WTC11 (cell line): ENCODE data around the gene SIGMAR1. TPM values are rescaled to one million over a fixed set of nuclear protein-coding genes. Genes with fewer than 3 reads are reported as not detected.

ENCODE experiments used
- ATAC-seq: fragments of 200-7000 bp; cut with Tn5 transposase; 2 replicates; pipeline ENCODE4 v1.10.0; 2021; ENCODE audit warnings: mild to moderate bottlenecking, moderate library complexity
- CTCF ChIA-PET: fragments of 300-600 bp; sonication (Branson Sonifier 250); formaldehyde crosslinking; loops from one replicate; lab custom pipeline; 2021; ENCODE audit warnings: antibody characterized with exemption; lab: Charles Lee
- POLR2A ChIA-PET: fragments of 350-600 bp; sonication (Branson Sonifier 250); formaldehyde crosslinking; loops from one replicate; lab custom pipeline; 2021; ENCODE audit warnings: antibody characterized with exemption; lab: Charles Lee
- DNase-seq: peaks from one replicate; pipeline ENCODE4 v3.0.0; 2021; ENCODE audit warnings: low spot score
- H3K27ac Mint-ChIP-seq: 2 replicates; pipeline ENCODE4 v1.8.0; 2021; ENCODE audit warnings: mixed read lengths
- H3K27me3 Mint-ChIP-seq: 2 replicates; pipeline ENCODE4 v1.8.0; 2021; ENCODE audit warnings: low read depth, mild to moderate bottlenecking, moderate library complexity, mixed read lengths
- H3K36me3 Mint-ChIP-seq: 2 replicates; pipeline ENCODE4 v1.8.0; 2021; ENCODE audit warnings: mixed read lengths
- H3K4me1 Mint-ChIP-seq: 2 replicates; pipeline ENCODE4 v1.8.0; 2022; ENCODE audit warnings: mixed read lengths
- H3K4me3 Mint-ChIP-seq: 2 replicates; pipeline ENCODE4 v1.8.0; 2021; ENCODE audit warnings: mild to moderate bottlenecking, moderate library complexity, mixed read lengths
- H3K9me3 Mint-ChIP-seq: 2 replicates; pipeline ENCODE4 v1.8.0; 2021; ENCODE audit warnings: mixed read lengths
- ATF1 ChIP-seq: sonication (generic); formaldehyde crosslinking; IDR thresholded peaks from 2 replicates; pipeline ENCODE4 v1.8.1; 2023; ENCODE audit warnings: mild to moderate bottlenecking, moderate library complexity, missing genetic modification reagents
- ELF4 ChIP-seq: sonication (generic); formaldehyde crosslinking; IDR thresholded peaks from 2 replicates; pipeline ENCODE4 v1.8.1; 2022; ENCODE audit warnings: low read depth, mild to moderate bottlenecking, moderate library complexity, missing genetic modification reagents
- EMX1 ChIP-seq: fragments of 250-450 bp; sonication (Bioruptor Pico); IDR thresholded peaks from 2 replicates; pipeline ENCODE4 v1.8.0; 2021; ENCODE audit warnings: mild to moderate bottlenecking
- ERG ChIP-seq: fragments of 250-450 bp; sonication (Bioruptor Pico); IDR thresholded peaks from 2 replicates; pipeline ENCODE4 v1.8.0; 2021; ENCODE audit warnings: mild to moderate bottlenecking
- ETV6 ChIP-seq: sonication (generic); formaldehyde crosslinking; IDR thresholded peaks from 2 replicates; pipeline ENCODE4 v1.8.1; 2022; ENCODE audit warnings: mild to moderate bottlenecking, missing genetic modification reagents
- FOXJ3 ChIP-seq: sonication (generic); formaldehyde crosslinking; IDR thresholded peaks from 2 replicates; pipeline ENCODE4 v1.9.0; 2021; ENCODE audit warnings: missing genetic modification reagents, mild to moderate bottlenecking, borderline replicate concordance
- FOXK1 ChIP-seq: sonication (generic); formaldehyde crosslinking; IDR thresholded peaks from 2 replicates; pipeline ENCODE4 v1.8.0; 2022; ENCODE audit warnings: mild to moderate bottlenecking, moderate library complexity, missing genetic modification reagents
- GABPB1 ChIP-seq: sonication (generic); formaldehyde crosslinking; IDR thresholded peaks from 2 replicates; pipeline ENCODE4 v1.8.1; 2023; ENCODE audit warnings: mild to moderate bottlenecking, missing genetic modification reagents
- HMGA2 ChIP-seq: fragments of 250-450 bp; sonication (Bioruptor Pico); IDR thresholded peaks from 2 replicates; pipeline ENCODE4 v1.4.0; 2021; ENCODE audit warnings: mild to moderate bottlenecking, moderate library complexity
- KAT7 ChIP-seq: sonication (generic); formaldehyde crosslinking; IDR thresholded peaks from 2 replicates; pipeline ENCODE4 v1.8.1; 2023; ENCODE audit warnings: missing genetic modification reagents, mild to moderate bottlenecking, borderline replicate concordance
- NFATC4 ChIP-seq: fragments of 250-450 bp; sonication (Bioruptor Pico); IDR thresholded peaks from 2 replicates; pipeline ENCODE4 v1.9.0; 2021; ENCODE audit warnings: mild to moderate bottlenecking
- NFE2L1 ChIP-seq: sonication (generic); formaldehyde crosslinking; IDR thresholded peaks from 2 replicates; pipeline ENCODE4 v1.8.1; 2023; ENCODE audit warnings: missing genetic modification reagents
- OVOL2 ChIP-seq: fragments of 250-450 bp; sonication (Bioruptor Pico); IDR thresholded peaks from 2 replicates; pipeline ENCODE4 v1.9.0; 2021; ENCODE audit warnings: mild to moderate bottlenecking, borderline replicate concordance
- PRRX2 ChIP-seq: fragments of 250-450 bp; sonication (Bioruptor Pico); IDR thresholded peaks from 2 replicates; pipeline ENCODE4 v1.8.0; 2021; ENCODE audit warnings: mild to moderate bottlenecking
- RORB ChIP-seq: fragments of 250-450 bp; sonication (Bioruptor Pico); IDR thresholded peaks from 2 replicates; pipeline ENCODE4 v1.9.0; 2021; ENCODE audit warnings: mild to moderate bottlenecking
- TEAD1 ChIP-seq: sonication (generic); formaldehyde crosslinking; IDR thresholded peaks from 2 replicates; pipeline ENCODE4 v1.8.0; 2022; ENCODE audit warnings: mild to moderate bottlenecking, missing genetic modification reagents
- TEAD4 ChIP-seq: sonication (generic); formaldehyde crosslinking; IDR thresholded peaks from 2 replicates; pipeline ENCODE4 v1.8.0; 2022; ENCODE audit warnings: mild to moderate bottlenecking, missing genetic modification reagents
- TP53 ChIP-seq: sonication (generic); formaldehyde crosslinking; IDR thresholded peaks from 2 replicates; pipeline ENCODE4 v1.8.1; 2023; ENCODE audit warnings: mild to moderate bottlenecking, missing genetic modification reagents
- ZNF232 ChIP-seq: sonication (generic); formaldehyde crosslinking; IDR thresholded peaks from 2 replicates; pipeline ENCODE4 v1.8.0; 2022; ENCODE audit warnings: mild to moderate bottlenecking, missing genetic modification reagents
- ZNF532 ChIP-seq: fragments of 250-450 bp; sonication (Bioruptor Pico); IDR thresholded peaks from 2 replicates; pipeline ENCODE4 v1.9.0; 2021; ENCODE audit warnings: mild to moderate bottlenecking, borderline replicate concordance
- total RNA-seq: library from RNA; stranded (reverse); gene quantifications from 3 replicates; pipeline ENCODE4 v1.2.3, GENCODE V29; 2021
- TF ChIP-seq, protein P1 (sequence below): fragments of 250-450 bp; sonication (Bioruptor Pico); IDR thresholded peaks from 2 replicates; pipeline ENCODE4 v1.9.0; 2021; ENCODE audit warnings: mild to moderate bottlenecking
- TF ChIP-seq, protein P2 (sequence below): sonication (generic); formaldehyde crosslinking; IDR thresholded peaks from 2 replicates; pipeline ENCODE4 v1.8.0; 2022; ENCODE audit warnings: mild to moderate bottlenecking, missing genetic modification reagents

The SIGMAR1 gene
- total RNA-seq, 1 experiment from 2014 or later = 108 TPM

GRCh38 chr9:34607331-34607730 lies 30.3 kb downstream of the SIGMAR1 start:
- DNase-seq (no peak), ATAC-seq (no peak)
- TF ChIP-seq NFE2L1 (CRISPR knock-in tag) (no peak), RORB (CRISPR knock-in tag) (no peak), FOXK1 (CRISPR knock-in tag) (no peak), HMGA2 (CRISPR knock-in tag) (no peak), OVOL2 (CRISPR knock-in tag) (no peak), ZNF532 (CRISPR knock-in tag) (no peak), EMX1 (CRISPR knock-in tag) (no peak), TEAD1 (no peak), NFATC4 (no peak), TEAD4 (CRISPR knock-in tag) (no peak), TP53 (CRISPR knock-in tag) (no peak), ETV6 (no peak), KAT7 (CRISPR knock-in tag) (no peak), ZNF232 (CRISPR knock-in tag) (no peak), ELF4 (no peak)
- ChIA-PET POLR2A (no interaction called here), CTCF (interaction anchor here (0.8 to 7.0 kb wide), 5 partner anchors 15 to 204 kb away, joined by 3 to 96 read pairs (median 8); no protein-coding TSS in a partner anchor)
- Mint-ChIP-seq H3K27ac (no peak overlapping the region), H3K4me1 (peaks cover 15% of the 10 kb centered on the region), H3K4me3 (no peak overlapping the region), H3K27me3 (no peaks in the 10 kb centered on the region; the same call in 1 of the 2 replicates), H3K36me3 (no peaks in the 10 kb centered on the region), H3K9me3 (no peaks in the 10 kb centered on the region)

- Mint-ChIP-seq H3K36me3 (no peaks in the 10 kb centered on the region), H3K4me1 (peaks cover 18% of the 10 kb centered on the region), H3K27me3 (no peaks in the 10 kb centered on the region; the same call in 1 of the 2 replicates), H3K9me3 (no peaks in the 10 kb centered on the region), H3K27ac (no peak overlapping the region), H3K4me3 (no peak overlapping the region)
- ChIA-PET CTCF (interaction anchor here (0.8 to 7.0 kb wide), 5 partner anchors 15 to 203 kb away, joined by 3 to 96 read pairs (median 8); no protein-coding TSS in a partner anchor), POLR2A (no interaction called here)
- no peak for ATAC-seq
- no peak for DNase-seq
- TF ChIP-seq ERG (no peak), GABPB1 (no peak), ELF4 (no peak), PRRX2 (CRISPR knock-in tag) (no peak), HMGA2 (CRISPR knock-in tag) (no peak), ZNF532 (CRISPR knock-in tag) (no peak), FOXJ3 (CRISPR knock-in tag) (no peak), ATF1 (CRISPR knock-in tag) (no peak)
- TF ChIP-seq, protein P1, sequence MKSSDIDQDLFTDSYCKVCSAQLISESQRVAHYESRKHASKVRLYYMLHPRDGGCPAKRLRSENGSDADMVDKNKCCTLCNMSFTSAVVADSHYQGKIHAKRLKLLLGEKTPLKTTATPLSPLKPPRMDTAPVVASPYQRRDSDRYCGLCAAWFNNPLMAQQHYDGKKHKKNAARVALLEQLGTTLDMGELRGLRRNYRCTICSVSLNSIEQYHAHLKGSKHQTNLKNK (CRISPR knock-in tag) = no peak
- TF ChIP-seq, protein P2, sequence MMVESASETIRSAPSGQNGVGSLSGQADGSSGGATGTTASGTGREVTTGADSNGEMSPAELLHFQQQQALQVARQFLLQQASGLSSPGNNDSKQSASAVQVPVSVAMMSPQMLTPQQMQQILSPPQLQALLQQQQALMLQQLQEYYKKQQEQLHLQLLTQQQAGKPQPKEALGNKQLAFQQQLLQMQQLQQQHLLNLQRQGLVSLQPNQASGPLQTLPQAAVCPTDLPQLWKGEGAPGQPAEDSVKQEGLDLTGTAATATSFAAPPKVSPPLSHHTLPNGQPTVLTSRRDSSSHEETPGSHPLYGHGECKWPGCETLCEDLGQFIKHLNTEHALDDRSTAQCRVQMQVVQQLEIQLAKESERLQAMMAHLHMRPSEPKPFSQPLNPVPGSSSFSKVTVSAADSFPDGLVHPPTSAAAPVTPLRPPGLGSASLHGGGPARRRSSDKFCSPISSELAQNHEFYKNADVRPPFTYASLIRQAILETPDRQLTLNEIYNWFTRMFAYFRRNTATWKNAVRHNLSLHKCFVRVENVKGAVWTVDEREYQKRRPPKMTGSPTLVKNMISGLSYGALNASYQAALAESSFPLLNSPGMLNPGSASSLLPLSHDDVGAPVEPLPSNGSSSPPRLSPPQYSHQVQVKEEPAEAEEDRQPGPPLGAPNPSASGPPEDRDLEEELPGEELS (CRISPR knock-in tag) = no peak
These were observed 30.7 kb downstream of the SIGMAR1 start for GRCh38 chr9:34606905-34607304.
